Gastroesophageal sphincter (tissue), 3 donors: ENCODE results near the gene ATP11A.

Experiments used
- POLR2AphosphoS5 ChIP-seq: sonication (generic); formaldehyde crosslinking; IDR thresholded peaks from one replicate; pipeline ENCODE4 v1.6.1; 2017; ENCODE audit warnings: antibody characterized with exemption
- TF ChIP-seq, protein P1 (sequence below), 4 experiments: fragments of 200-600 bp in 2 of 4; fragments of 450-650 bp in 2 of 4; sonication (generic) in 1 of 4; IDR thresholded peaks; one replicate each; pipeline ENCODE4 v1.5.1; 2017 to 2019; ENCODE audit warnings: antibody characterized with exemption in 4 of 4, mild to moderate bottlenecking in 2 of 4, moderate library complexity in 2 of 4

DNA sequence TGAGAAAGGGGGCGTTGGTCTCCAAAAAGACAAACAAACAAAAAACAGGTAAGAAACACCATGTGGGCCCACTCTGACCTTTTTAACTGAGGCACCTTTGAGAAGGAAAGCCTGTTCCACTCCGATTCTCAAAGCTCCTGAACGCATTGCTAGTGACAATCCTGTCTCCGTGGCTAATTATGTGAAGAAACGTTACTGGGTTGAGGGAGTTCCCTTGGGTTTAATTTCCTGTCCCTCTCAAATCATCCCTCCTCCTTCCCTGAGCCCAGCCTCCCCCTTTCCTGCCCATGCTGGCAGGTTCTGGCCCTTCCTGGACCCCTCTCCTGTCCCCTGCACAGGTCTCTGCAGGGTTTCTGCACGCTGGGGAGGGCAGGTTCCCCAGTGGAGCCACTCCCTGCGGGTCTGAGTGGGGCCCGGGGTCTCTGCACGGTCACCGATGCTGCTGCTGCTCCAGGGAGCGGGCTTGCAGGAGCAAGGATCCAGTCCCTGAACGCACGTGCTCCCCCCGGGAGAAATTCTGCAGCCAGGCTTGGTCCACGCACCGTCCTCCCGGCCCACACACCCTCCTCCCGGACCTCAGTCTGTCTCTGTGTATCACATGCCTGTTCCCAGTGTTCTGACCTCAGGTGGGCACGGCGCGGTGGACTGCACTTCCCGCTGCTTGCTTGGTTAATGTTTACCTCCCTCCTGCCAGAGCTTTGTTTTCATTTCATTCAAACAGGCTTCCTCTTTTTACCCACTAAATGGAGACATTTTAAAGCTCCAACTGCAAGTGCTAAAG lies 202.8 kb downstream of the ATP11A start:
- no peak for TF ChIP-seq POLR2AphosphoS5
- TF ChIP-seq, protein P1, sequence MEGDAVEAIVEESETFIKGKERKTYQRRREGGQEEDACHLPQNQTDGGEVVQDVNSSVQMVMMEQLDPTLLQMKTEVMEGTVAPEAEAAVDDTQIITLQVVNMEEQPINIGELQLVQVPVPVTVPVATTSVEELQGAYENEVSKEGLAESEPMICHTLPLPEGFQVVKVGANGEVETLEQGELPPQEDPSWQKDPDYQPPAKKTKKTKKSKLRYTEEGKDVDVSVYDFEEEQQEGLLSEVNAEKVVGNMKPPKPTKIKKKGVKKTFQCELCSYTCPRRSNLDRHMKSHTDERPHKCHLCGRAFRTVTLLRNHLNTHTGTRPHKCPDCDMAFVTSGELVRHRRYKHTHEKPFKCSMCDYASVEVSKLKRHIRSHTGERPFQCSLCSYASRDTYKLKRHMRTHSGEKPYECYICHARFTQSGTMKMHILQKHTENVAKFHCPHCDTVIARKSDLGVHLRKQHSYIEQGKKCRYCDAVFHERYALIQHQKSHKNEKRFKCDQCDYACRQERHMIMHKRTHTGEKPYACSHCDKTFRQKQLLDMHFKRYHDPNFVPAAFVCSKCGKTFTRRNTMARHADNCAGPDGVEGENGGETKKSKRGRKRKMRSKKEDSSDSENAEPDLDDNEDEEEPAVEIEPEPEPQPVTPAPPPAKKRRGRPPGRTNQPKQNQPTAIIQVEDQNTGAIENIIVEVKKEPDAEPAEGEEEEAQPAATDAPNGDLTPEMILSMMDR (IDR thresholded peaks at IDR 0.05): no peak
